DND-41 (cell line): Measurements from ENCODE around the gene MTCH1.

ENCODE experiments used
- ATAC-seq: fragments of 200-7000 bp; cut with Tn5 transposase; 3 replicates; pipeline ENCODE4 v1.9.1; 2021; ENCODE audit warnings: low read depth; ENCODE audit not compliant: insufficient read depth
- DNase-seq: peaks from one replicate; pipeline ENCODE4 v3.0.0-alpha.2; 2020
- H2AFZ ChIP-seq: 2 replicates; pipeline ENCODE4 v1.6.0; 2012; ENCODE audit warnings: low read depth, low read length
- H3K27ac ChIP-seq: 2 replicates; pipeline ENCODE4 v1.5.1; 2012; ENCODE audit warnings: low read length, inconsistent platforms
- H3K27me3 ChIP-seq: fragments of 200-600 bp; sonication (generic); 2 replicates; pipeline ENCODE4 v1.6.0; 2012; ENCODE audit warnings: low read length, mild to moderate bottlenecking, inconsistent platforms; ENCODE audit not compliant: insufficient read depth, poor library complexity
- H3K36me3 ChIP-seq: 2 replicates; pipeline ENCODE4 v1.5.1; 2012; ENCODE audit warnings: low read length, inconsistent platforms; ENCODE audit not compliant: insufficient read depth
- H3K4me1 ChIP-seq: 2 replicates; pipeline ENCODE4 v1.5.1; 2012; ENCODE audit warnings: mild to moderate bottlenecking, low read length; ENCODE audit not compliant: insufficient read depth
- H3K4me2 ChIP-seq: 2 replicates; pipeline ENCODE4 v1.6.0; 2012; ENCODE audit warnings: mild to moderate bottlenecking, moderate library complexity, low read length, inconsistent platforms; ENCODE audit not compliant: insufficient read depth
- H3K4me3 ChIP-seq, 2 experiments: fragments of 200-600 bp in 1 of 2; shearing (Covaris generic) in 1 of 2; 2 replicates each; pipeline ENCODE4 v1.5.1; 2012 to 2016; ENCODE audit warnings: inconsistent platforms in 2 of 2, low read length in 2 of 2, mild to moderate bottlenecking in 2 of 2, low read depth in 1 of 2, moderate library complexity in 1 of 2
- H3K79me2 ChIP-seq: 2 replicates; pipeline ENCODE4 v1.6.0; 2012; ENCODE audit warnings: low read length, inconsistent platforms; ENCODE audit not compliant: insufficient read depth
- H3K9ac ChIP-seq: 2 replicates; pipeline ENCODE4 v1.6.0; 2012; ENCODE audit warnings: low read depth, mild to moderate bottlenecking, inconsistent platforms, low read length, moderate library complexity
- H3K9me3 ChIP-seq: 2 replicates; pipeline ENCODE4 v1.5.1; 2012; ENCODE audit warnings: low read length, moderate library complexity, mild to moderate bottlenecking, inconsistent platforms; ENCODE audit not compliant: insufficient read depth, severe bottlenecking
- H4K20me1 ChIP-seq: 2 replicates; pipeline ENCODE4 v1.6.0; 2012; ENCODE audit warnings: low read length; ENCODE audit not compliant: insufficient read depth
- EZH2 ChIP-seq: IDR thresholded peaks from 3 replicates; pipeline ENCODE4 v1.6.1; 2012; ENCODE audit warnings: borderline replicate concordance, low read depth, mild to moderate bottlenecking, moderate library complexity, low read length, inconsistent platforms; ENCODE audit not compliant: severe bottlenecking
- TF ChIP-seq, protein P1 (sequence below): IDR thresholded peaks from 2 replicates; pipeline ENCODE4 v1.5.1; 2012; ENCODE audit warnings: borderline replicate concordance, low read length, moderate library complexity, mild to moderate bottlenecking; ENCODE audit not compliant: poor library complexity, severe bottlenecking; ENCODE audit errors: extremely low read depth

MTCH1 gene

DNA sequence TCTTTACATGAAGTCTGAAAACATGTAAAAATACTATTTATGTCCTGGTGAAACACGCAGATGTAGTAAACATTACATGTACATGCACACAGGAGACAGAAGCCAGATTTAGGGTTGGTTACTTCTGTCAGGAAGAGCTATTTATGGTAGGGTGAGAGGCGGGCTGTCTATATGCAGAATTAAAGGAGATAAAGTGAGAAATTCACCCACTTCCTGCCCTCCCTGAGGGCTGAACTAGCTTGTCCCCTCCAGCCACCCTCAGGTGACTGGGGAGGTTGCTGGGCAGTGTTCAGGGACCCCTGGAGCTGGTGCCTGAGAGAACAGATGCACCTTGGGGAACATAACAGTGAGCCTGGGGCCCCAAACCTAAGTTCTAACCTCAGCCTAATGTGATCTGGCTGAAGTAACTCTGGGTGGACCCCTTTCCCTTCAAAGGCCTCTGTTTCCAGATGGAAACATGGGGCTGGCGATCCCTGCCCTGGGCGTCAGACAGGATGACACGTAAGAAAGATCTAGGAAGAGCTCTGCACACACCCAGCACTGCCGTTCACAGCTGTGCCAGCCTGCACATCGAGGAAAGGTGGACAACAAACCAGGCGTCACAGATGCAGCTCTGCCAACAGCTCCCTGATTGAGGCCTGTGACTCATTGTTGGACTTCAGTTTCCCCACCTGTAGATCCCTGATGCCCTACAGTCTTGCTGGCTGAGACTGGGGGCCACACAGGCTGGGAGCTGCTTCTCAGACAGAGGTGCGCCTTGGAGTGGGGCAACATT lies 30.1 kb downstream of the MTCH1 start:
- no peak overlapping the region for H2AFZ ChIP-seq
- no peak overlapping the region for H3K4me2 ChIP-seq
- H3K27me3 ChIP-seq, result no peaks in the 10 kb centered on the region
- H4K20me1 ChIP-seq, result no peaks in the 10 kb centered on the region
- no peak overlapping the region for H3K9ac ChIP-seq
- no peak overlapping the region for H3K4me3 ChIP-seq
- DNase-seq, result no peak
- no peak overlapping the region for H3K27ac ChIP-seq
- no peaks in the 10 kb centered on the region for H3K9me3 ChIP-seq
- H3K36me3 ChIP-seq, result no peaks in the 10 kb centered on the region
- no peaks in the 10 kb centered on the region for H3K79me2 ChIP-seq
- H3K4me1 ChIP-seq, result peaks cover 9% of the 10 kb centered on the region
- peak; percentile 47; the same call in 2 of the 3 replicates for ATAC-seq
- no peak for TF ChIP-seq EZH2
- TF ChIP-seq, protein P1, sequence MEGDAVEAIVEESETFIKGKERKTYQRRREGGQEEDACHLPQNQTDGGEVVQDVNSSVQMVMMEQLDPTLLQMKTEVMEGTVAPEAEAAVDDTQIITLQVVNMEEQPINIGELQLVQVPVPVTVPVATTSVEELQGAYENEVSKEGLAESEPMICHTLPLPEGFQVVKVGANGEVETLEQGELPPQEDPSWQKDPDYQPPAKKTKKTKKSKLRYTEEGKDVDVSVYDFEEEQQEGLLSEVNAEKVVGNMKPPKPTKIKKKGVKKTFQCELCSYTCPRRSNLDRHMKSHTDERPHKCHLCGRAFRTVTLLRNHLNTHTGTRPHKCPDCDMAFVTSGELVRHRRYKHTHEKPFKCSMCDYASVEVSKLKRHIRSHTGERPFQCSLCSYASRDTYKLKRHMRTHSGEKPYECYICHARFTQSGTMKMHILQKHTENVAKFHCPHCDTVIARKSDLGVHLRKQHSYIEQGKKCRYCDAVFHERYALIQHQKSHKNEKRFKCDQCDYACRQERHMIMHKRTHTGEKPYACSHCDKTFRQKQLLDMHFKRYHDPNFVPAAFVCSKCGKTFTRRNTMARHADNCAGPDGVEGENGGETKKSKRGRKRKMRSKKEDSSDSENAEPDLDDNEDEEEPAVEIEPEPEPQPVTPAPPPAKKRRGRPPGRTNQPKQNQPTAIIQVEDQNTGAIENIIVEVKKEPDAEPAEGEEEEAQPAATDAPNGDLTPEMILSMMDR, result no peak

DNA sequence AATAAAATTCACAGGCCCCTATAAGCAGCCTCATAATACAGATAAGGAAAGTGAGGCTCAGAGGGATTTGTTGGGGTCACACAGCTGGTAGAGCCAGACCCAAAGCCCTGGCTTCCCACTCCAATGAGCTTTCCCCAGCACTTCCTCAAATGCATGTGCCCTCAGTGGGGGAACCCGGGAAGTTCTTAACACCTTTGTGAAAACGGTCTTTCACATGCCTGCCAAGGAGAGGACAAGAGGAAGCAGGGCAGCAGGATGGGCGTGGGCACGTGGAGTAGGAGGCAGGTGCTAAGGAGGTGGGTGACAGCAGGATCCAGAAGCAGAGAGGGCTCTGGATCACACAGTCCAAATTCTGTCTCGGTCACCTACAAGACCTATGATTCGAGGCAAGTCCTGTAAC lies 30.9 kb downstream of the MTCH1 start:
- ATAC-seq (no peak), DNase-seq (no peak)
- Histone ChIP-seq H3K36me3 (no peaks in the 10 kb centered on the region), H3K4me3 (no peak overlapping the region), H3K9me3 (no peaks in the 10 kb centered on the region), H3K4me1 (peaks cover 9% of the 10 kb centered on the region), H3K79me2 (no peaks in the 10 kb centered on the region), H3K27me3 (no peaks in the 10 kb centered on the region), H3K9ac (no peak overlapping the region), H3K4me2 (no peak overlapping the region), H3K27ac (no peak overlapping the region), H2AFZ (no peak overlapping the region), H4K20me1 (no peaks in the 10 kb centered on the region)
- TF ChIP-seq, protein P1, result no peak
- no peak for TF ChIP-seq EZH2

DNA sequence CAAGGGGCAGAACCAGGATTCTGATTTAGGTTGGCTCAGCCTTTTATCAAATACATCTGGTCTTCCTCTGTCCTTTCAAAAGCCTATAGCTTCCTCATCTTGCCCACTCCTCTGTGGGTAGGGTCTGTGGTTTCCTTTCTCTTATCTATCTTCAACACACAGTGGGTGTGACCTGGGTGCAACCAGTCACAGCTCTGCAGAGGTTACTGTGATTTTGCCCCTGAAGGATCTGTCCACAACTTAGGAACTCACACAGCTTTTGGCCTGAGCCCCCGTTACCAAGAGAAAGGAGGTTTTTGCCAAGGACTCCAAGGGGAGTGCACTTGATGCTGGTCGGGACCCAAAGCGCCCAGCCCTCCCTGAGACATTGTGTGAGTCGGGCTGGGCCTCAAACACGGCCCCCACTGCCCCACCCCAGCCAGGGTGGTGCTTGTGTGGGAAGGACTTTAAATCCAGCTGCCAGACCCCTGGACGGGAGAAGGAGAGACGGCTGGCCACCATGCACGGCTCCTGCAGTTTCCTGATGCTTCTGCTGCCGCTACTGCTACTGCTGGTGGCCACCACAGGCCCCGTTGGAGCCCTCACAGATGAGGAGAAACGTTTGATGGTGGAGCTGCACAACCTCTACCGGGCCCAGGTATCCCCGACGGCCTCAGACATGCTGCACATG lies 31.6 kb downstream of the MTCH1 start, which contains the start of gene PI16:
TSS of gene PI16 (plus strand) at position 477 of the 670 bp plus-strand sequence. CDS start at position 500, 23 bp downstream.
- no peaks in the 10 kb centered on the region for H3K9me3 ChIP-seq
- no peaks in the 10 kb centered on the region for H4K20me1 ChIP-seq
- no peak within 1 kb of the TSS for H3K9ac ChIP-seq
- no peak within 1 kb of the TSS for H3K4me2 ChIP-seq
- H2AFZ ChIP-seq, result no peak within 1 kb of the TSS
- H3K36me3 ChIP-seq, result no peaks in the 10 kb centered on the region
- DNase-seq, result no peak
- TF ChIP-seq, protein P1, result no peak
- no peak for TF ChIP-seq EZH2
- ATAC-seq, result peak; percentile 66
- H3K27me3 ChIP-seq, result no peaks in the 10 kb centered on the region
- H3K4me1 ChIP-seq, result peaks cover 9% of the 10 kb centered on the region
- no peak within 1 kb of the TSS for H3K27ac ChIP-seq
- no peak within 1 kb of the TSS for H3K4me3 ChIP-seq
- no peaks in the 10 kb centered on the region for H3K79me2 ChIP-seq
